ENCODE results near the gene EPHB2.
A peak's percentile ranks its signal among the peaks of the same experiment; 100 is the strongest.

The EPHB2 gene

DNA sequence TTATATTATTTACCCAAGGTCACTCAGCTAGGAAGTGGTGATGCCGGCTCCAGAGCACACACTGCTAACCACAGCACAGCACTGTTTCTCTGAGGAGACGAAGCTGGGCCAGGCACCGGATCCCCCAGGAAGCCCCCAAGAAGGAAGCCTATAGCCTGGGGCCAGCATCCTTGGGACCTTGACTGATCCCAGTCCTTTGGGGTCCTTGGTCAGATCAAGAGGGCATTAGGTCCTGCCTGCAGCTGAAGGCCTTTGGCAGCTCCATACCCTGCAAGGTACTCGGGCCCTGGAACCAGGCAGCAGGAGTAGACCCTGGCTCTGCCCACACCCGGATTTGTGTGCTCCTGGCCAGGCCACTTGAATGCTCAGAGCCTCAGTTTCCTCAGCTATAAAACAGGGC lies 134.0 kb downstream of the EPHB2 start:
- in situ Hi-C loops (cut with HindIII; ENCODE audit: low pct_unique_long_range_greater_than_20kb, low sequenced_read_pairs), result no loop called here
- TF ChIP-seq JUND (IDR thresholded peaks at IDR 0.05; ENCODE audit: low read depth), result no peak

DNA sequence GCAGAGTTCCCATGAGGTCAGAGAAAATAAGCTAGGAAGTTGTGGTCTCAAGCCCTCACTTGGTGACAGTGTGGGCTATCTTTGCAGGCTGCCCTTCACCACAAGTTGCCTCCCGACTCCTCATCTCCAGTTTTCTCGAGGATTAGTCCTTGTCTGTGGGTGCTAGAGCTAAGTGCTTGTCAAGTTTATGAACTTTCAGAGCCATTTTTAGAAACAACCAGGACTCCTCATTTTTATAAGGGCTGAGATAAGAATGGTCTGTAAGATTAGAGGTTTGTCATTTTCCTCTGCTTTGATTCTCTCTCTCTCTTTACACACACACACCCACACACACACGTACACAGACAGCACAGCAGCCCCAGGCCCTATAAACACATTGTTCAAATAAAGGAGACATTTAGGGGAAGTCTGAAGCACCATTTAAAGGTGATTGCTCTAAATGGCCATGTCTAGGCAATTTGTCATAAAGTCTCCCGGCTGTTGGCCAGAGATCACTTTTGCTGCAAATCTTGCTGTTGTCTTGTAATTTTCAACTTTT lies 134.8 kb downstream of the EPHB2 start:
- TF ChIP-seq JUND (IDR thresholded peaks at IDR 0.05; ENCODE audit: low read depth), result no peak
- no peak for DNase-seq (ENCODE audit: low read depth in 1 of 2, low spot score in 1 of 2)
- in situ Hi-C loops (cut with HindIII; ENCODE audit: low pct_unique_long_range_greater_than_20kb, low sequenced_read_pairs), result no loop called here

More for the DNA sequence above, 134.0 kb downstream of the EPHB2 start:
- no peak for DNase-seq (ENCODE audit: low read depth in 1 of 2, low spot score in 1 of 2)

DNA sequence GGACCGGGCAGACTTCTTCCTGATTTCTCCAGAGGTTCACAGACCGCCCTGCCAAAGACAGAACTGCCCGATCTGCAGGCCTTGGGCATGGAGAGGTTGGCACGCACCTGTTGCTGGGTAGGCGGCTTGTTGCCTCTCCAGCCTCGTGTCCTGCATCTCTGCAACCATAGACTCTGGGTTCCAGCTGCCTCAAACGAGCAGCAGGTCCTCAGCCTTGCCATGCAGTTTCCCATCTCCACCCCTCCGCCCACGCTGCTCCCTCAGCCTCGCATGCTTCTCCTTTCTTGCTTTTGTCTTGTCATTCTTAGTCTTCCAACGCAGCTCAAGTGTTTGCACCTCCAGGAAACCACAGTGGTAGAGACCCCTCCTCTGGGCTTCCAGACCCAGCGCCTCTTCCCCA lies 135.8 kb downstream of the EPHB2 start:
- no peak for DNase-seq (ENCODE audit: low read depth in 1 of 2, low spot score in 1 of 2)
- TF ChIP-seq JUND (IDR thresholded peaks at IDR 0.05; ENCODE audit: low read depth), result no peak
- in situ Hi-C loops (cut with HindIII; ENCODE audit: low pct_unique_long_range_greater_than_20kb, low sequenced_read_pairs), result no loop called here

DNA sequence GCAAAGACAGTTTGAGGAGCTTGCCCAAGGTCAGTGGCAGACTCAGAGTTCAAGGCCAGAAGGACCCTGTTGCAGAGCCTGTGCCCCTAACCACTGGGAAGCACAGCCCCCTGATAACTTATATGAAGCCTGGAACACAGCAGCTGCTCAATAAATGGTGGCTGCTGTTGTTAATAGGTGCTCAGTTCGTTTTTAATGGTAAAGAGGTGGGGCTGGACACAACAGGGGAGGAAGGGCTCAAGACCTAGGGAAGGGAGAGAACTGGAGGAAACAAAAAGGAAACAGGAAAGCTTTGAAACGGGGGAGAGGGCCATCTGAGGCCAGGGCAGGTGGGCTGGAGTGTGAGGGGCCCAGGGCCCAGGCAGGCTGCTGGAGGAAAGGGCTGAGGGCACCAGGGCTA lies 136.6 kb downstream of the EPHB2 start:
- in situ Hi-C loops (cut with HindIII; ENCODE audit: low pct_unique_long_range_greater_than_20kb, low sequenced_read_pairs), result no loop called here

DNA sequence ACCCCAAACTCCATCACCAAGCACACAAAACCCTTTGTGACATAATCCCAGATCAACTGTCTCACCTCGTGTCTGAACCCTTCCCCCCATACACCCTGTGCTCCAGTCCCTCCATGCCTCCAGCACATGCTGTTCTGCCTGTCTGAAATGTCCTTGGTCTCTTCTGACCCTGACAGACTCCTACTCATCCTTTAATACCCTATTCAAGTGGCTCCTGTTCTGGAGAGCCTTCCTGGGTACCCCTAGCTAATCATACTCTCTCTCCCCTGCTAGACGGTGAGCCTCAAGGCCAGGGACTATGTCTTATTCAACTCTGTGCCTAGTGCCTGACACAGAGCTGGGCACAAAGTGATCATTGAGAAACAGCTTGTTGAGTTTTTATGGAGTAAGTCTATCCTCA lies 137.1 kb downstream of the EPHB2 start:
- in situ Hi-C loops (cut with HindIII; ENCODE audit: low pct_unique_long_range_greater_than_20kb, low sequenced_read_pairs), result no loop called here
- no peak for TF ChIP-seq JUND (IDR thresholded peaks at IDR 0.05; ENCODE audit: low read depth)

More for the DNA sequence above, 136.6 kb downstream of the EPHB2 start:
- DNase-seq (ENCODE audit: low read depth in 1 of 2, low spot score in 1 of 2), result no peak
- TF ChIP-seq JUND (IDR thresholded peaks at IDR 0.05; ENCODE audit: low read depth), result no peak

DNA sequence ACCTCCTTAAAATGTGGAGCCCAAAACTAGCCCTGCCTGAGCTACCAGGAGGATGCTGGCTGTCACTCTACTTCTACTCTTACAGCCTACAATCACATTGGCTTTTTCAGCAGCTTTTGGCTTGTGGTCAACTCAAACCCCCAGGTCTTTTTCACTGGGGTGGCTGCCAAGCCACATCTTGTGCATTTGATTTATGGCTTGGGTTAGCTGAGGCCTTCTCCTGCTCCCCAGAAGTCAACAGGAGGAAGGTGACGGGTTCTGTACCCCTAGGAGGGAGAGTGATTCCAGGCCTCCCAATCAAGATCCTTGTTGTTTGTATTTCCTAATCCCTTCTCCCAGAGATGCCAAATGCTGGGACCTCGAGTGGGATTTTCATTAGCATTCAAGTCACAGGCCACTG lies 137.8 kb downstream of the EPHB2 start:
- DNase-seq (ENCODE audit: low read depth in 1 of 2, low spot score in 1 of 2), result no peak
- in situ Hi-C loops (cut with HindIII; ENCODE audit: low pct_unique_long_range_greater_than_20kb, low sequenced_read_pairs), result no loop called here
- no peak for TF ChIP-seq JUND (IDR thresholded peaks at IDR 0.05; ENCODE audit: low read depth)

More for the DNA sequence above, 137.1 kb downstream of the EPHB2 start:
- no peak for DNase-seq (ENCODE audit: low read depth in 1 of 2, low spot score in 1 of 2)

DNA sequence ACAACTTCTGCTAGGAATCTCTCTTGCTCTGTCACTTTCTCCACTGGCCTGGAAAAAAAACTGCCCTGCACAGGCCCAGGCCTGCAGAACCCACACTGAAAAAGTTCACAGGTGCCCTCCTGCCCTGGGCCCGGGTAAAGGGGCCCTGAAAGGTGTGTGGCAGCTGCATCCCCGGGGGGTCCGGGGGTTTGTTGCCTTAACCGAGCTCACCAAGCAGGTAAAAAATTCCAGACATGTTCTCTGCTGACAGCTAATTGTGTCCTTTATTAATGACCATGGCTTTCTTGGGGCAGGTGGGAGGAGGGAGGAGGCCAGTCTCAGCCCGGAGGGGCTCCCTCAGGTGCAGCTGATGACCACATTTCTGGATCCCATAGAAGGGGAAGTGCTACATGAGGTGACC lies 139.1 kb downstream of the EPHB2 start:
- in situ Hi-C loops (cut with HindIII; ENCODE audit: low pct_unique_long_range_greater_than_20kb, low sequenced_read_pairs), result no loop called here
- DNase-seq (ENCODE audit: low read depth in 1 of 2, low spot score in 1 of 2), result no peak
- no peak for TF ChIP-seq JUND (IDR thresholded peaks at IDR 0.05; ENCODE audit: low read depth)

DNA sequence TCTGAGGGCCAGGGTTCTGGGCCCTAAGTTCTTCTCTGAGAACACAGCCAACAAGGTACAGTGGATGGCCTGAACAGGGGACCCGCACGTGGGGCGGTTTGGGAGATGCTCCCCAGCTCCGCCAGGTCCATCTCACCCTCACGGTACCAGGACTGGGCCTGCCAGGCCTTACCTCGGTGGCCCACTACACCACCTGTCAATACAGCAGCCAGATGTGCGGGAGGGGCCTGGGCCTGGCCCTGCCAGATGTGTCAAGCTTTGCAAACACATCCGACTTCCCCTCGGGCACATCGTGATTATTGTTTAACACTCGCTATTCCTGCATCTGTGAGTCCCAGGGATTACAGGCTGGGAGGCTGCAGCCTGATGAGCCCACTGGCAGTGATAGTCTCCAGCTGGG lies 139.6 kb downstream of the EPHB2 start:
- in situ Hi-C loops (cut with HindIII; ENCODE audit: low pct_unique_long_range_greater_than_20kb, low sequenced_read_pairs), result no loop called here
- no peak for TF ChIP-seq JUND (IDR thresholded peaks at IDR 0.05; ENCODE audit: low read depth)
- DNase-seq (ENCODE audit: low read depth in 1 of 2, low spot score in 1 of 2), result no peak

DNA sequence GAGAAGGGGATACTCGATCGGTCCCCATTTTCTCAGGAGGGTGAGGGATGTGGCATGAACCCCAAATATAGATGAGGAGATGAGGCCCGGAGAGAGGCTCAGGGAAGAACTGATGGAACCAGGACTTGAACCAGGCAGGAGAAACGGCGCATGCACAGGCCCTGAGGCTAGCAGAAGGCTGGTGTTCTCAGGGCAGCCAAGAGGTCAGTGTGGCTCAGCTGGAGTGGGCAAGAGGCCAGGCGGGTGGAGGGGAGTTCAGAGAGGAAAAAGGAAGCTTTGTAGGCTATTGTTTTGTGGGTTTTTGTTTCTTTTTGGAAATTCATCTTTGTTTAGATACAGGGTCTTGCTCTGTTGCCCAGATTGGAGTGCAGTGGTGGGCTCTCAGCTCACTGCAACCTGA lies 140.0 kb downstream of the EPHB2 start:
- in situ Hi-C loops (cut with HindIII; ENCODE audit: low pct_unique_long_range_greater_than_20kb, low sequenced_read_pairs), result no loop called here
- no peak for TF ChIP-seq JUND (IDR thresholded peaks at IDR 0.05; ENCODE audit: low read depth)
- peak in 1 of 2 experiments; percentile 23 for DNase-seq (ENCODE audit: low read depth in 1 of 2, low spot score in 1 of 2)

DNA sequence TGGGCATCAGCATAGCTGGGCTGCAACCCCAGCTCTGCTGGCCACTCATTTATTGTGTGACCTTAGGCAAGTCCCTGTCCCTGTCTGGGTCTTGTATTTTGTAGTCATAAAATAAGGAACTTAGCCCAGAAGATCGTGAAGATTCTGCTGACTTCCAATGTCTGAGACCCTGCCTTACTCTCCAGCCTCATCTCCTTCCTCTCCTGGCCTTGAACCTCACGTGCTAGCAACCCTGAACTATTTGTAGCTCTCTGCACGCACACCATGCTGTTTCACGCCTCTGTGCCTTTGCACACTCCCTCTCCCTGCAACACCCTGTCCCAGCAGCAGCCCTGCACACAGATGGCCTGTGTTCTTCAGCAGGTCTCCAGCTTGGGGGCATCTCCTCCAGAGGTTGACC lies 140.9 kb downstream of the EPHB2 start:
- in situ Hi-C loops (cut with HindIII; ENCODE audit: low pct_unique_long_range_greater_than_20kb, low sequenced_read_pairs), result no loop called here
- TF ChIP-seq JUND (IDR thresholded peaks at IDR 0.05; ENCODE audit: low read depth), result no peak
- DNase-seq (ENCODE audit: low read depth in 1 of 2, low spot score in 1 of 2), result no peak

DNA sequence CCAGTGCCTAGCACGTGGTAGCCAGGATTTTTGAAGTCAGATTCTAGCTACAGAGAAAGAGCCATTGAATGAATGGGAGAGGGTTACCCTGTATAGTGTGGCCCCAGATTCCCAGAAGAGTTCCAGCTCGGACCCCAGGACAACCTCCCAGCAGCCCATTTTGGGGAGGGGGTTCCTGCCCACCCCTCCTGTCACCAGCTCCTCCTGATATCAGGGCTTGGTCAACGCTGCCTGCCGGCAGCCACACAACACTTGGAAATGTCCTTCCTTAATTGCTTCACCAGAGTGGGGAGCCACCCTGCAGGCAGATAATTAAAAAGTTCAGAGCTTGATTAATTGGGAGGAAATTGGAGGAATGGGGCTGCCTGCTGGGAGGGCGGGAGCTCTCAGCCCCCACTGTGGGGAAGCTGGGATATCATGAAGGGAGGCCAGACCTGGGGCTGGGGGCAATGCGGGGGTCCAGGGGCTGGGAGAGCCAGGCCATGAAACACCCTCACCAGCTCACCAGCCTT lies 141.6 kb downstream of the EPHB2 start:
- TF ChIP-seq JUND (IDR thresholded peaks at IDR 0.05; ENCODE audit: low read depth), result no peak
- no peak for DNase-seq (ENCODE audit: low read depth in 1 of 2, low spot score in 1 of 2)
- in situ Hi-C loops (cut with HindIII; ENCODE audit: low pct_unique_long_range_greater_than_20kb, low sequenced_read_pairs), result no loop called here

DNA sequence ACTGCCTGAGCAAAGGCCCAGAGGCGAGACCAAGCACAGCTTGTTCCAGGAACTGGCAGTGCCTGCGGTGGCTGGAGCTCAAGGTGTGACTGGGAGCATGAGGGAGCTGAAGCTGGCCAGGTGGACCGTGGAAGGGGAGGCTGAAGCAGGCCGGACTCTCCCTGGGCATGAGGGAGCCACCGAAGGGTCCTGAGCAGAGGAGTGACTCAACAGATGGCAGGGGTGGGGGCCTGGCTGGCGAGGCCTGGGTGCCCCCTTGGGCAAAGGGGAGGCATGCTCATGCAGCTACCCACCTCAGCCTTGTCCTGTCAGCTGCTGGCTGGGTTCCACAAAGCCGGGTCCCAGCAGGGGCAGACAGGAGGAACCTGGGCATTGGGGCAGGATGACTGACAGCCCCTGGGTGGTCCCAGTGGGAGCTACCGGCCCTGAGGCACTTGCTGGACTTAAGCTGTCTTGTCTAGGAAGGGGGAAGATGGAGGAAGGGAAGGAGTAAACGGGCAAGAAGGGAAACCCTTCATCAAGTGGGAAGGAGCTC lies 143.1 kb downstream of the EPHB2 start:
- in situ Hi-C loops (cut with HindIII; ENCODE audit: low pct_unique_long_range_greater_than_20kb, low sequenced_read_pairs), result no loop called here
- no peak for TF ChIP-seq JUND (IDR thresholded peaks at IDR 0.05; ENCODE audit: low read depth)
- DNase-seq (ENCODE audit: low read depth in 1 of 2, low spot score in 1 of 2), result no peak

DNA sequence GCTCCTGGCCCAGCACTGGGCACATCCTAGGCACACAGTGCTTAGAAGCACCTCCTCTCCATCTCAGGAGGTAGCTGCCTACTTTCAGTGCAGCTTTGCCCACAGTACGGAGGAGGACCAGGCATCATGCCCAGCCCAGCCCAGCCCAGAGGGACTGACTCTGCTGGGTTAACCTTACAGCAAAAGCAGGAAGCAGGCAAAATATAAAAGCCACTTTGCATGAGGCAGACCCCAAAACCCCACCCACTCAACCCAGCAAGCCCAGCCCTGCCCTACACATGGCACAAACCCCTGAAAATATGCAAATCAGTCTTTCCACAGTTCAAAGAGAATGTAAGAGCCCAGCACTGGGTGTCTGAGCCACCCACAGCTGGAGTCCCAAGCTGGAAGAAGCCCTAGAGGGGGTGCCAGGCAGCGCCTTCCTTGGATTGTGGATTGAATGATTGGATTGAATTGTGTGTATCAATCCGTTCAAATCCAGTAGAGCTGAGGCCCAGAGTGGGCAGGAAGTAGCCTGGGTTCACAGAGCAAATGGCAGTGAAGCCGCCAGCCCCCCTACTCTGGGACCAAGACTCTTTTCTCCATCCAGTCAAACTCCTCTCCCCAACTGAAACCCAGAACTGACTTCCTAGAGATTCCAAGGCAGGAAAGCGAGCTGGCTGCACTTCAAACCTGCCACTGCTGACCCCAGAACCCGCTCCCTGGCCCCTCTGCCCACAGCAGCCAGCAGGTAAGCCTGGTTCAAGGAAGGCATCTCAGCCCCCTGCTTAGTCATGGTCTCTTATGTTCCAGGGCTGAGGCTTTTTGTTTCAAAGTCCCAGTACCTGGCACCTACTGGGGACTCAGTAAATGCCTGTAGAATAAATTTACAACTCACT lies 144.3 kb downstream of the EPHB2 start:
- no peak for TF ChIP-seq JUND (IDR thresholded peaks at IDR 0.05; ENCODE audit: low read depth)
- in situ Hi-C loops (cut with HindIII; ENCODE audit: low pct_unique_long_range_greater_than_20kb, low sequenced_read_pairs), result no loop called here
- no peak for DNase-seq (ENCODE audit: low read depth in 1 of 2, low spot score in 1 of 2)
